GM18505 (cell line): ENCODE measurements around the gene DNAJC1.
A peak's percentile ranks its signal among the peaks of the same experiment; 100 is the strongest.
"Not testable (repeated sequence)": the region's sequence is repeated elsewhere in the genome, so short reads cannot be mapped to it uniquely, and the experiment has no call there.

Experiments used
- ATAC-seq: cut with Tn5 transposase; IDR thresholded peaks from one replicate; pipeline ENCODE4 v1.9.1; 2021; ENCODE audit not compliant: unreplicated experiment
- POLR2A ChIP-seq: IDR thresholded peaks from 4 replicates; pipeline ENCODE4 v1.6.1; 2011; ENCODE audit warnings: borderline replicate concordance; ENCODE audit not compliant: insufficient read depth, insufficient read length; ENCODE audit errors: extremely low read depth

Gene DNAJC1

DNA sequence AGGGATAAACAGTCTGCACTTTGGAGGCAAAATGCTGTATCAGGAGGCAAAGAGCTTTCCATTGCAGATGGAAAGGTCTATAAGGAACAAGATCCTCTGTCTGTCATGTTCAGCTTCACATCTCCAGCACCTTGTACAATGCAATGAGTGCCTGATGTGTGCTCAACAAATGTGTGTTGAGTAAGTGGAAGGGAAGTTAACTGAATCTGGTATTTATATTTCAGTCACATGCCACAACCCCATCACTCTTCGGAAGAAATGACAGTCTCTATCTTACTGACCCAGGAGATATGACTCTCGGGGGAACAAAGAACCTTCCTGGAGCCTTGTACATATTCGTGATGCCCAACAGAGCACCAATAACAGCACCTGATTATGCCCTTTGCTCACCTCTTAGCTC, 20.0 kb upstream of the DNAJC1 start:
- no peak for ATAC-seq

DNA sequence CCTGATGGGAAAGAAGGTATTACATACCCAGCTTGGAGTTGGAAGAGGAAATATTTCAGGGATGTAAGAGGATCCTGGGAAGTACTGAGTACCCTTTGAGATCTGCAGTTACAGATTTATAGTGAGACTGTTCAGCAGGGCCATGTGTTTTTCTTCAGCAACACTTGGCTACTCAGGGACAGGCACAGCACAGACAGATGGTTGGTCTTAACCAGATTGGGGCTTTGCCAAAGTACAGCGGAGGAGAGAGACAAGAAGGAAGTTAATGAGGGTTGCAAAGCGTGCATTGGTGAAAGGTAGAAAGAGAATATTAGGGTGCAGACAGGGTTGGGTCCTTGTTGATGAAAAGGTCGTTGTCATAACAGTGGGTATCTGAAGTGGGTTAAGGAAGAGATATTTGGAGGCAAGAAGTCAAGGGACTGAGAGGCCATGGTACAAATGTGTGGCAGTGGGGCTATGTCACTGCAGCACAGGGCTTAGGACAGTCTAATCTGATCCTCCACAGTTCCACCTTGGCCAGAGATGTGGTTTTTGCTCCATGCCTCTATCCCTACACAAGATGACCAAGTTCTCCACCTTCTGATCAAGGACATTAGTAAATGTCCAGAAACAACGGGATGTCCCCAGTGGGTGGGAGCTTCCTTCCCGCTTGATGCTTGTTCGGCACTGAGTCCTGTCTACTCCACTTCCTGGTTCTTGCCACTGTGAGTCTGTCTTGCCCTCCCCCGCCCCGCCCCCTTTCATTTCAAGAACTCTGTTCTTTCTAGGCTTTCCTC, 18.9 kb upstream of the DNAJC1 start:
- no peak for TF ChIP-seq POLR2A
- no peak for ATAC-seq

More for the DNA sequence above, 20.0 kb upstream of the DNAJC1 start:
- no peak for TF ChIP-seq POLR2A

DNA sequence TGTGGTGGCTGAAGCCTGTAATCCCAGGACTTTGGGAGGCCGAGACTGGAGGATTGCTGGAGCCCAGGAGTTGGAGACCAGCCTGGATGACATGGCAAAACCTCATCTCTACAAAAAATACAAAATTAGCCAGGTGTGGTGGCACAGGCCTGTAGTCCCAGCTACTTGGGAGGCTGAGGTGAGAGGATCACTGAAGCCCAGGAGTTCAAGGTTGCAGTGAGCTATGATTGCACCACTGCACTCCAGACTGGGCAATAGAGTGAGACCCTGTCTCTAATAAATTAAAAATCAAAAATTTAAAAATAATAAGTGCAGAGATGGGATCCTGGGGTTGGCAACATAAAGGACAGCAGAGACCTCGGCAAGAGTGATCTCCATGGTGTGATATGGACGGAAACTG, 17.6 kb upstream of the DNAJC1 start:
- ATAC-seq: not testable (repeated sequence)

DNA sequence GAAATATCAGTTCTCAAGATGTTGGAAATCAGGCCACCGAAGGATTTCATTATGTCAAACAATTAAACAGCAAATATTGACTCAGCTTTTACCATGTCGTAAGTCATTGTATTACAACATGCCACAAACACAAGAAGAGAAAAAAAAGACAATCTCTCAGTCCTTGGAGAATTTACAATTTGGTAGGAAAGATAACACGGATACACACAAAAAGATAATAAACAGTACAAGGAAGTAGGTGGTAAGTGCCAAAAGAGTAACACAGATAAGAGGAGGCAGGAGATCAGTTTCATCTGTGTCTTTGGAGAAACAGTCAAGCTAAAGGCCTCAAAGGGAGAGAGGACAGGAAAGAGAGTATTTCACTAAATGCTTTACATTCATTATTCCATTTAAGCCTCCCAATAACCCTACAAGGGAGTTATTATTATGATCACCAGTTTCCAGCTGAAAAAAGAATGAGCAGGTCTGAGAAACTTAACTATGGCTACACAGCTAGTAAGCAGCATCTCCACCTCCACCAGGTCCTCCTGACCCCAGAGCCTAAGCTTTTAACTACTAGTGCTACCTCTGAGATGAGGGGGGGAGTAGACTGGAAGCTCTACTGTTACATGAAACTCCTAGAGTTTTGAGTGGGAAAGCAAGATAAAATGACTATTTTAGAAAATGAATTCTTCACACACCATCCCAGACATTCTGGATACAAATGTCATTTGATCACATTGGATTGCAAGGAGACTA, 13.9 kb upstream of the DNAJC1 start:
- no peak for ATAC-seq
- no peak for TF ChIP-seq POLR2A

DNA sequence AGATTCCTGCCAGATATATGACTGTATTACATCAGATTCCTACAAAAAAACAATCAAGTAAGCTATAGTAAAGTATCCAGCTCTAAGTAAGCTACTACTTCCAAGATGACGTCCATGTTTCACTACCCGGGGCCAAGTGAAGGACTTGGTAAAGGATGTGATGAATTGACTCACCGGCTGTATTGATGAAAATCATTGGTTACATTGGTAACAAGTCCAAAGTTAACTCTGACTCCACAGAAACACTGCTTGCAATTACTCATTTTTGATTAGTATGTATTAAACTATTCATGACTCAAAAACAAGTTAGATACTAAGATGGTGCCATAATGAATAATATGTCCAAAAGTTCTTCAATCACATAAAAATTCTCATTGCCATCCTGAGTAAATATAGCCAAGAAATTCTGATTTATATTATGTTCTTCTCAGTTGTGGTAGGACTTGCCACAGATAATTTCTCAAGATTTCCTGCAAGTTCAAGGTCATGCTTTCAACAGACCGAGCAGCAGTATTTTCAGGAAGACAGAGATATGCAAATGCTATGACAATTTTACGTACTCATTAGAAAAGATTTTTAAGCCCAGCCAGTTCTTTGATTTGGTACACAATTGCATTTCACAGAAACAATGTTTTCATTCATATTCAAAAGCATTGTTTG, 12.6 kb upstream of the DNAJC1 start:
- no peak for ATAC-seq
- no peak for TF ChIP-seq POLR2A

DNA sequence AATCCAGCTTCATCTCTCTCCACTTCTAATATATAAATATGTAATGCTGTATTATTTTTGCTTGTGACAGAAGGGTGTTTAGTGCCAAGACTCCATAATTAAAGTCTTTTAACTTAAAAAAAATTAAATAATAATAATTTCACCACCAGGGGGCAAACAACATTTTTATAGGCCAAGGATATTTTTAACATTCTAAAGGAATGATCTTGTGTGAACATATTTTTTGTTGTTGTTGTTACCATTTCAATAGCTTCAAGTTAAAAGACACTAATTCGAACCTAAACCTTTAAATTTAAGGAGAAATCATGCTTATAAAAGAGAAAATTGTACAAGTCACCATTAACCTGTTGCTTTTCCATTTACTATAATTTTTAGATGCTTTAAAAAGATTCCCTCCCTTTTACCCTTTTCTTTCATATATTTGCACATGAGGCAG, 7.5 kb upstream of the DNAJC1 start:
- ATAC-seq: no peak
- TF ChIP-seq POLR2A: no peak

DNA sequence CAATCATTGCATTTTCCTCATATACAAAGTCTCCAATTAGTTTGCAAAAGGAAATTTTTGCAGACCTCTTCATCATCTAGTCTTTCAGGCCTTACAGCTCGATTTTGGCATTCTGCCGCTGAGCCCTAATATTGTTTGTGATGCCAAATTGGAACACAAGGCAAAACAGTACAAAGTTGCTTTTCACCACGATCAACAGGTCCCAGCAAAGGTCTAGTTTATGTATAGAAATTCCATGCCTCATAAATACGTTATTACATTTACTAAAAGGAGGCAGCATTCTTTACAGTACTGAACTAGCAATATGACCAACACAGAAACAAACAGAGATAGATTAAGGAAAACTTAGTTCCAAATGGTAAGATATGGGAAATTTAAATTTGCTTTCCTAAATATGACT, 7.0 kb upstream of the DNAJC1 start:
- TF ChIP-seq POLR2A: no peak
- no peak for ATAC-seq

DNA sequence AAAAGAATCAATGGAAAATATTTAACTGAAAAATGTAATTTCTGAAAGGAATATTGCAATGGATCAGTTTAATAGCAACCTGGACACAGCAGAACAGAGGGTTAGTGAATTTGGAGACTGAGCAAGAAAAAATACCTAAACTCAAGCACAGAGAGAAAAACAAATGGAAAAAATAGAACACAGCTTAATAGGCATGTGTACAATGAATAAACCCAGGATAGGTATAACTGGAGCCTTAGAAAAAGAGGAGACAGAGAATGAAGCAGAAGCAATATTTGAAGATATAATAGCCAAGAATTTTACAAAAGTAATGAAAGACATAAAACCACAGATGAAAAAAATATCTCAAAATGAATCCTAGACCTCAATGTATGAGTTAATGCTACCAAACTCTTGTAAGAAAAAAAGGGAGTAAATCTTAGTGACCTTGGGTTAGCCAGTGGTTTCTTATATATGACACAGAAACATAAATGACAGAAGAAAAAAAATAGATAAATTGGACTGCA, 2.9 kb upstream of the DNAJC1 start:
- ATAC-seq: no peak
- no peak for TF ChIP-seq POLR2A

DNA sequence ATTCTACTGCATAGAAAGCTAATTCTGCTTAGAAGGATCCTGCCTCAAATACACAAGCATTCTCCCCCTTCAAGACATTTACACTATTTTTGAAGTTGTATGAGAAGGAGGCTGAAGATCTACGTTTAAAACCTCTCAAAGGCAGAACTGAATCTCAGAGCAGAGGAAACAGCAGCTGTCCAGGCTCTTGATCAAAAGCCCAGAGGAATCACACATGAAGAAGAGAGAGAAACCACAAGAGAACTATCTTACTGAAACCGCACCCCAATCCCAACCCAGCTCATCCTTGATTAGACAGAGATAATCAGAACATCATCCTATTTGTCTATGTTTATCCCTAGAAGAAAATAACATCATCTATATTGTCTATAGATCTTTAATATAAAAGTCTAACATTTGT, 2.2 kb upstream of the DNAJC1 start:
- no peak for ATAC-seq
- no peak for TF ChIP-seq POLR2A

DNA sequence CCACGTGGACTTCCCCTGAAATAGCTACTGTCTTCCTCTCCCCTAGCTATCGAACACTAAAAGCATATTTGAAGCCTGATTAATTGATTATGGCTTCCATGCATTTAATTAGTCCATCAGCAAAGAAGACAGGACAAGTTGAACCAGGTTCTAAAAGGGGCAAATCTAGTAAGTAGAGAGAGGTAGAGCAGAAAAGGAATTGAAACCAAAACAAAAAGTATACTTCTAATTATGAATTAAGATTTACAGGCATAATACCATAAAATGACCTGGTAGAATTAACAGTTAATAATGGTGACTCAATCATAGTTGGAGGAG, 393 bp upstream of the DNAJC1 start:
- TF ChIP-seq POLR2A: no peak
- peak; percentile 1 for ATAC-seq

DNA sequence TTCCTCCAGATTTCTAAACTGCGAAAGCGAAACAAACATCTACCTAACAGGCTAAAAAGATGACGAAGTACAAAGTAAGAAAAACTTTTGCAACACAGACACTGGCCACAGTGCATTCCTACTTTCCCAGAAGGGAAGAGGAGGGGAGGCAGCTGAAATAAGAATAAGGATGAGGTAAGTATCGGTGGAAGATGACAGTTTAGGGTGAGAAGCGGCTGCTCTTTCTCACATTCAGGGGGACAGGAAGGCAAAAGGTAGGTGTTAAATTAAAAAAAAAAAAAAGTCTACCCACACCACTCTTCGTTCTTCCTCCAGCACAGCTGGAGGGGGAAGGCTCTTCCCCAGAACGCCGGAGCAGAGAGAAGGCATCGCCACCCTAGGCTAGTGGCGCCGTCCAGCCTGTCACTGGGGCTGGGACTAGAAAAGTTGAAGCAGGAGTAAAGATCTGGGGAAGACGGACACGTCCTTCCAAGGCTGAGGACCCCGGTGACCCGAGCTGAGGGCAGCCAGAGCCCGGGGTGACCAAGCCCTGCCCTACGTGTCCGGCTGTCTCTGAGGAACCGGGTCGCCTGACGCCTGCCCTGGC, 846 bp downstream of the DNAJC1 start:
- ATAC-seq: peak; percentile 8
- no peak for TF ChIP-seq POLR2A

DNA sequence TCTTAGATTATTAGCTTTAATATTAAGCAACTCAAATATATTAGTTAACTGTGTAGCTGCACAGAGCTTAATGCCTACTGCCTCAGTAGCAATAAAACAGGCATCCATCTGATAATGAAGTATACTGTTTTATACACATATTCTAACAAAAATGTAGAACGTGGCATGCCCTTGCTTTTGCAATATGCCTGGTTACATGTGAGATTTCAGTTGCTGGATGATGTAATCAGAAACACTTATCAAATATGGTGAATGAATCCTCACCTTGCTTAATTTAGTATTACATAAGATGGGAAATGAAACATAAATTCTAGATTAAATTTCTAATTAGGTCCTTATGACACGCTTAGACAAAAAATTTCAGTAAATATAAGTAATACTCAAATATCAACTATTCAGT, 8.0 kb downstream of the DNAJC1 start:
- TF ChIP-seq POLR2A: no peak
- ATAC-seq: no peak

DNA sequence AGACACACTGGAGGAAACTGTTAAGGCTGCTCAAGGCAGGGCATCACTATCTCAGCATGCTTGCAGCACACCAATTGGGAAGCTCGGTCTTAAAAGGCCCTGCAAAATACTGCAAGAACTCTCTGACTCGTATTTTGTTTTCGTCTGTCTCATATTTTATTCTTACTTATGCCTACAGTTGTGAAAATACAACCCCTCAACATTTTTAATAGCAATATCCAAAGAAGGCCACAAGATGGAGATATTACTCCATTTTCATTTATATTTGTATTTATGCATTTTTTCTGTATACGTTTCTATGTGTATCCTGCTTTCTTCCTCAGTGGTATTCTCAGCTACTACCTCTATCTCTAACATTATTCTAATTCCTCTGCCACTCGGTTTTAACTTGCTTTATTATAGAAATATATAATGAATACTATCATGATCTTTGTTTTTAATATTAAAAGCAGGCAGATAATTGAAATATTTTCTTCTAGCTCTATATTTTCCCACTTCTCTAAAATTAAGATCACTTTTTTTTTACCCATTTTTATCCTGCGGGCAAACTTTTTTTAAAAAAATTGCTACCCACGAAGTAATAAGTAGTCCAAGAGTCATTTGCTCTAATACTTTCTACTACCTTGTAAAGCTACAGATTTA, 10.0 kb downstream of the DNAJC1 start:
- no peak for TF ChIP-seq POLR2A
- ATAC-seq: no peak
